Endometrium (tissue), 2 donors: ENCODE data around the gene TM7SF3.
"Not testable (repeated sequence)": the region's sequence is repeated elsewhere in the genome, so short reads cannot be mapped to it uniquely, and the experiment has no call there.

ENCODE experiments used
- FAIRE-seq: peaks from 2 replicates; lab custom pipeline; 2012; peaks lifted over from hg19 to GRCh38; lab: Jason Lieb, UNC
- donor health status: control.
- donor health status: control.

TM7SF3 gene

DNA sequence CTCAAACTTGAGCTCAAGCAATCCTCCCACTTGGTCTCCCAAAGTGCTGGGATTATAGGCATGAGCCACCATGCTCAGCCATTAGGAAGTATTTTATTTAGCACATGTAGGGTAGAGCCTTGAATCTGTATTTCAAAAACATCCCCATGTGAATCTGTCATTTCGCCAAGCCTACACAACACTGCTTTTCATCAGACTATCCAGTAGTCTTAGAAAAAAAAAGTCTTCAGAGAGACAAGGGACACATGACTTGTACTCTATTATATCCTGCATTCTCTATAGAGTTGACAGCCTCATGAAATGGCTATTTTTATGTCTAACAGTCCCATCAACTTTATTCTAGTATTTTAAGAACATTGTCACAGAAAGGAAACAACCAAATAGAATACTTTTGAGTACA is 35.4 kb downstream of the TM7SF3 start:
- FAIRE-seq, result no peak

DNA sequence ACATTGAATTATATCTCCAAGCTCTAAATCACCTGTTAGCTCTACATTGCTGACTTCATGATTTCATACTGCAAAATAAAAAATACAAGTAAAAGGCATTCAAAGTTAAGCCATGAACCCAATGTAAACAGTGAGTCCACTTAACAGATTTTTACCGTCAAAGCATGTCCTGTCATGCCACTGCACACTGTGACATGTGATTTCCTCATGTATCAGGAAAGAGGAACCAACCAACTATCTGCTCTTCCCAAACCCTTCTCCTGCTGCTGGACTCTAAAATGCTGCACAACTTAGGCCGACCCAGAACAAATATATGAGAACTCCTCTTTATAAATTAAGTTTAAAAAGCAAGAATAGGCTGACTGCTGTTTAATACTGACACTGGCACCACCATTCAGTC is 37.5 kb downstream of the TM7SF3 start:
- no peak for FAIRE-seq

DNA sequence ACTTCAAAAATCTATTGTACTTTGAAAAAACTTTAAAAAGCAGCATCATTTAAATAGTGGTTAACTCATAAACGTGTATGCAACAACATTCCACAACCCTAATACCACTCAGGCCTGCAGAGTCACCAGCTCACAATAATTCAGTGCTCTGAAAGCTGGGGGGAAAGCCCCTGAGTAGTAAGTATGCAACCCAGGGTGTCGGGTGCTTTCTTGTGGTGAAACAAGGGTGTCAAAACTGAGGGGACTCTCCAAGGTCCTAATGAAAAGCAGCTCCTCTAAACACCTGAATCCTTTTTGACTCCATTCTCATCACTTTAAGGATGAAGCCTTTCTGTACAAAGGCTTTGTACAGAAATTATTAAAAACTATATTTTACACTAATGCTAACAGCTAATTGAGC is 42.2 kb downstream of the TM7SF3 start:
- no peak for FAIRE-seq

DNA sequence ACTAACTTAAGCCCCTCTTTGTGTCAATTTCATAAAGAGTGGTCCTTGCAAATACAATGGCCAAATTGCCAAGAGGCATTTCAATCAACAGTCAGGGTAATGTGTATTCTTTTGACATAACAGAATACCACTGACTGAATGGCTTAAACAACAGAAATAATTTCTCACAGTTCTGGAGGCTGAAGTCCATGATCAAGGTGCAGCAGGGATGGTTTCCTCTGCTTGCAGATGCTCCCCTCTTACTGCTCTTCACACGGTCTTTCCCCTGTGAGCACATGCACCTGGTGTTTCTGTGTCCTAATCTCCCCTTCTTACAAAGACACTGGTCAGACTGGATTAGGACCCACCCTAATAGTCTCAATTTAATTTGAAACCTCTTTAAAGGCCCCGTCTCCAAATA is 44.0 kb downstream of the TM7SF3 start:
- no peak for FAIRE-seq

DNA sequence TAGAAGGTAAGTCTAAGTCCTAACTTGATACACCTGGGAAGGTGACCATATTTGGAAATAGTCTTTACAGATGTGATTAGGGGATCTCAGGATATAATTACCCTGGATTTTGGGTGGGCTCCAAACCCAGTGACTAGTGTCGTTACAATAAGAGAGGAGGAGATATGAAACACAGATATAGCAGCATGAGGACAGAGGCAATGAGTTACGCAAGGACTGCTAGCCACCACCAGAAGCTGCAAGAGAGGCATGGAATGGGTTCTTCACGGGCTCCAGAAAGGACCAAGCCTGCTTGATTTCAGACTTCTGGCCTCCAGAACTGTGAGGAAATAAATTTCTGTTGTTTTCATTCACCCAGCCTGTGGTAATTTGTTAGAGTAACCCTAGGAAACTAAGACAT is 47.3 kb downstream of the TM7SF3 start:
- FAIRE-seq, result no peak

DNA sequence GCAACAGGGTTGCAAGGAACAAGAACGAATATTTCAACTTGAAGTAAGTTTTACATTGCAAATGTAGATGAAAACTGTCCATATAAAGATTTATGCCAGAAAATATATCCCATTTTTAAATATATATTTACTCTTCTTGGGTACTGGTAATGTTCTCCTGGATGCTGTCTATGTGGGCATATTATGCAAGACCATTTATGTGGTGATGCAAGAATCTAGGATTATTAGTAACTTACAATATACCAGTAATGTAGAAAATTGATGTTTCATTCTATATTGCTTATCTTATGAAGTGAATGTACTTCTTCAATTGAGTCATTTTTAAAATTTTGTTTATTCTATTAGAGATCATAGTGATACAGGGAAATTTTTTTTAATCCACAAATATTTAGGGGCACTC is 50.8 kb downstream of the TM7SF3 start:
- FAIRE-seq, result no peak

DNA sequence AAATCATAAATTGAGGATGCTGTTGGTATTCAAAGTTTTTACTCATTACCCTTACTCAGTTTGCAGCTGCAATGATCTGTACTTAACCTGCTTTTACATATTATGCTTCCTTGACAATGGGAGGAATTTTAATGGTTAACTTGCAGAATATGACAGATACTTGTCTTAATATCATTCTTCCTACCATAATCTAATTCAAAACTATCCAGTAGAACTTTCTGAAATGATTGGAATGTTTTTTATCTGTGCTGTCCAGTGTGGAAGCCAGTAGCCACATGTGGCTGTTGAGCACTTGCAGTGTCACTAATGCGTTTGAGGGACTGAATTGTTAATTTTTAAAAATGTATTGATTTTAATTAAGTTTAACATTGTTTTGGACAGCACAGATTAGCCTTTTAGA is 52.4 kb downstream of the TM7SF3 start:
- no peak for FAIRE-seq

DNA sequence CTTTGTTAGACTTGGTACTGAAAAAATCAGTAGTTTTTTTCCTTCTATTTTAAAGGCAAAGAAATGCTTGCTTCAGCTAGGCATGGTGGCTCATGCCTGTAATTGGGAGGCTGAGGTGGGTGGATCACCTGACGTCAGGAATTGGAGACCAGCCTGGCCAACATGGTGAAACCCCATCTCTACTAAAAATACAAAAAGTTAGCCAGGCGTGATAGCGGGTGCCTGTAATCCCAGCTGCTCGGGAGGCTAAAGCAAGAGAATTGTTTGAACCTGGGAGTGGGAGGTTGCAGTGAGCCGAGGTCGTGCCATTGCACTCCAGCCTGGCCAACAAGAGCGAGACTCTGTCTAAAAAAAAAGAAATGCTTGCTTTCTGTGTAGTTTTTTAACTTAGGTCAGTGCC is 52.8 kb downstream of the TM7SF3 start:
- FAIRE-seq, result not testable (repeated sequence)

DNA sequence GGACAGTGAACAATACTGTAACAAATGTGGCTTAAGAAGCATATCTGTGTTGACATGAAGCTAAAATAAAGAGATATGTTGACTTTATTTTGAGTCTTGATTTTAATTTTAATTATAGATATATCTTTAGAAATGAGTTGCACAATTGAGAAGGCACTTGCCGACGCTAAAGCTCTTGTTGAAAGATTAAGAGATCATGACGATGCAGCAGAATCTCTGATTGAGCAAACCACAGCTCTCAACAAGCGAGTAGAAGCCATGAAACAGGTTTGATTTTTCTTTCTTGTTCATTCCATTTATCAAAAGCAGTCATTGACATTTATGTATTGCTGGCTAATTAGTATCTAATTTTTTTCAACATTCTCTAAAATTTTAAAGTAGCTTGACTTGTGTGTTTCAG is 60.2 kb downstream of the TM7SF3 start:
- no peak for FAIRE-seq

DNA sequence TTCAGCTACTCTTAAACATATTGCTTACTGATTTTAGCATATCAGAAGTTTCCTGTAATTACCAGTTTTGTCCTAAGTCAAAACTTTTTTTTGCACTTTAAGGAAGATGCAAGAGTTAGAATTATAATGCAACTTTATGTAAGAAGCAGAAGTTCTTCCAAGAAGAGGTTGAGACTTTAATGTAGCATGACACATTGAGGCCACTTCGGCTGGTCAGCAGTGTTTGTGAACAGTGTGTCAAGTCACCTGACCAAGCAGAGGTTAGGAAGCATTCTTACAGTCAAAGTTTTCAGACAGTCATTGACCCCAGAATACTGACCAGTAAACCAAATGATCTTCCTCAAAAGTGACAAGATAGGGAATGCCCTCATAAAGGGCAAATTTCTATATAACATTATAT is 60.7 kb downstream of the TM7SF3 start:
- no peak for FAIRE-seq

DNA sequence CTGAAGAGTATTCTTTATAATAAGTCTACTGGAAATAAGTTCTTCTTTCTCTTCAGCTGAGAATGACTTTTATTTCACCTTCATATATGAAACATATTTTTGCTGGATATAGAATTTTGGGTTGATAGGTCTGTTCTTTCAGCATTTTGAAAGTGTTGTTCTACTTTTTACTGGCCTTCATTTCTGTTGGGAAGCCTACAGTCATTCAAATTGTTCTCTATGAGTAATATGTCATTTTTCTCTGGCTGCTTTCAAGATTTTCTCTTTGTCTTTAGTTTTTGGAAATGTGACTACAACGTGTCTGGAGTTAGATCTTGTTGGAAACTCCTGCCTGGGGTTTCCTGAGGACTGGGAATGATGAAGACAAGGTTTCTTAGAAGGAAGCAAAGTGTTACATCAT is 65.9 kb downstream of the TM7SF3 start:
- no peak for FAIRE-seq

DNA sequence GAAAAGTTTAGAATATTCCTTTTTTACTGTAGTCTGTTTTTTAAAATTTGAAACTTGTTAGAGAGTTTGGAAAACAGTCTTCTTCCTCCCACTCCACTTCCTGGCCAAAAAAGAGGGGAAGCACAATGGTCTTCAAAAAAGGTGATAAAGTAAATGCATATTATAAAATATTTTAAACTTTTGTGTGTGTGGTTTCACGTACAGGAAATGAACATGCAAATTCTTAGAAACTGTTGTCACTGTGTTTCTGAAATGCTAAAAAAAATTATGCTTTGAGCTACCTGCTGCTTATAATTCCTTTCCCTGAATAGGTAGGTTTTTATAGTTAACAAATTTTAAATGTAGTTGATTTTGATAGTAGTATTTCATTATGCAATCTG is 73.0 kb downstream of the TM7SF3 start:
- FAIRE-seq, result no peak

DNA sequence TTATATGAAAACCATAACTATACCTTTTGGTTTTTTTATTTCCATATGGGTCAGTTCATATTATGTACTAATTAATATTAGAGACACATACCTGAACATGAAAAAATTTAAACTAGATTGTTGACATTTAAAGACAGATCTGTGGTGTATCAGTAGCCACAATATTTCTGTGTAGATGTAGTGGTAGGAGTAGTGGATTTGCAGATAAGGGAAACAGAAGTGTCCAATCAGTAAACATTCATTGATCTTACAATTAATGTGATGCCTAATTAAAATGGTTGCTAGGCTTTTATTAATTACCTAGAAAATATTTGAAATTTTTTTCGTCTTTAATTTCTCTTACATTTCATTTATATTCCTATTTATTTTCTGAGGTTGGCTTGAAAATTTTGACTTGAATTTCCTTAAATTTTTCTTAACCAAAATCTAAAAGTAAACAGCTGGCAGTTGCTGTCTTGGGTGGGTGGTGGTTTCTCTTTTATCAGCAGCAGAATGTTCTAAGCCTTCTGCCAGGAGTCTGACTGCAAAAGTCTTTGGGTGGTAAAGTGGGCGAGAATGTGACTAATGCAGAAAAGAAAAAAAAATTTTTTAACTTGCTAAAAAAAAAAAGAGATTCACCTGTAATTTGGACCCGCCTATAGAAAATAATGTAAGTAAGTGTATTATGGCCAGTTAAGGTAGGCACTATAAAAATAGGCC is 73.5 kb downstream of the TM7SF3 start:
- no peak for FAIRE-seq

DNA sequence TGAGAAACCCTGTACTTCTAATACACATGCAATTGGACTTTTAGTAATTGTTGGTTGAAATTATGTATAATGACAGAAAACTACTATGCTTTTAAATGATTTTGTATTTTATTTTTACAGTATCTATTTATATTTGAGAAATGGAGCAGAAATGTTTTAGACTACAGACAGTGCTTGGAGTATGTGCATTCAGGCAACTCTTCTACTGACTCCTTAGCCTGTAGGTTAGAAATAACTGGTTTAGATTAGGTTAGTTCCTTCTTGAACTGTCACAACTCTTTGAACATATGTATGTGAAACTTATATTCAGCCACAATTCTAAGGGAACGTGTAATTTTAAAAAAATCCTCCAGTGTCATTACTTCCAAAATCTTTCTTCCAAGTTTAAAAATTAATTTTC is 74.2 kb downstream of the TM7SF3 start:
- FAIRE-seq, result no peak

DNA sequence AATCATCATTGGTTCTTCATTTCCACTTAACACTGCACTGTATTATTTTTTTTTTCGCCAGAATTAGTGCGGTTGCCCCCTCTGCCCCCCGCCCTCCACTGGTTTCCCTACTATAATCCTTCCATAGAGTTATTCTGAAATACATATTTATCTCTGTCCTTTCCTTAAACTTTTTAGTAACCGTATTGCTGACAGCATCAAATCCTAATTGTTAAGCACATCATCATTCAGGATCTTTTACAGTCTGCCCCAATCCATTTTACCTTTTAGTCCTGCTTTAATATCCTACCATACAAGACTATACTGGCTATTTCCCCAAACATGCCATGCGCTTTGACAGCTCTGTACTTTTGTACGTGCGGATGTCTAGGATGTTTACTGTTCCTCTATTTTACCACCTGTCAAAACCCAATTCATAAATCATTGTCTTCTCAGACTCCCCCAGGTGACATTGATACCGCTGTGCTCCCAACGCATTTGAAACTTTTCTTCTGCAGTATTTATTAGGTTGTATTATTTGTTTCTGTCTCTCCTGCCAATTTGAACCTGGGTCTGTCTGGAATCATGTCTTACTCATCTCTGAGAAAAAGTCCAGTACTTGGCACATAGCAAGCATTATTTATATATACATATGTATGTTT is 74.9 kb downstream of the TM7SF3 start:
- no peak for FAIRE-seq

DNA sequence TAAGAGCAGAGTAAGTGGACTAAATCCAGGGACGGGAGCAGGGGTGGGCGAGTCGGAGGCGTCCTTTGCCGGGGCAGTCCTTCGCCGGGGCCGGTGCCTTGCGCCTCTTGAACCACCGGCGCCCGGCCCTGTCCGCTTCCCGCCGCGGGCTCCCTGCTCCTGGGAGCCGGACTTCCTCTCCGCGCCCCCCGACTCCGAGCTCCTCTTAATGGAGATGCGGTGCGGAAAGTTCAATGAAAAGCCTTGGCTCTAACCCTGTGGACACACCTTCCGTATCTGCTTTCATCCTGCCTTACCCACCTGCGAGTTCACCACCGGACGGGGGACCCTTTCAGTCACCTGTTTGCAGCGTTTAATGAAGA is 75.5 kb downstream of the TM7SF3 start:
- FAIRE-seq, result no peak

DNA sequence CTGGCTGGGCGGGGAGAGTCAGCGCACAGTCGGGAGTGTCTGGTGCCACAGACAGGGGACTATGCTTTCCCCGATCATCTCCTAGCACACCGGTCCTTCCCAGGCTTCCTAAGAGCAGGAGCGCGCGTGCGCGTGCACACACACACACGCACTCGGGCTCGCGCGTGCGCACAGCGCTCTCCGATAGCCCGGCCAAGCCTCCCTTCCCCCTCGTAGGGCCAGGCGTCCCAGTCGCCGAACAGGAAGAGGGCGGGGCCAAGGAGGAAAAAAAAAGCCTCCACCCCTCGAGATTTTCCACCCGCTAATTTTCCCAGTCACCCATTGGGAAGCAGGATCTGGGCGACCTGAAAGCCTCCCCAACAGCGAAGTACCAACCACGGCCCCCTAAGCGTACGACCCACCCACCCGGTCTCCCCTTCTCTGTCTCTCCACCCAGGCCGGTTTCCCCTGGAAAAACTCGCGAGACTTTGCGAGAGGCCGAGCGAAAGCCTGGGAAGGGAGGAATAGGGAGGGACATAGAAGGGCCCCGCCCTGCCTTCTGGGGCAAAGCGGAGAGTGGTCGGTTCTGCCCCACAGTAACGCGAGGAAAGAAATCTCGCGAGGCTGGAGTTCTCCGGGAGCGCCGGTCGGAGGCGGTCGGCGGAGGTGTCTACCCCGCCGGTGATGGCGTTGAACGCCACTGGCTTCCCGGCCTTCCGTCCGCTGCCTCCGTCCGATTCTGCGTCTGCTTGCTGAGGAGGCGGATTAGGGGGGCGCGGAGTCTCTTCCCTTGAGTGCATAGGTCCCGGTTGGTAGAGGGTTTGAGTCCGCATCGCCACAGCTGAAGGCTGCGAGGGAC is 76.1 kb downstream of the TM7SF3 start, which contains the start of the genes FGFR1OP2 and INTS13:
FGFR1OP2 (plus strand) TSS at position 608 of the 838 bp plus-strand sequence. CDS start 15,689 bp downstream, outside the sequence.
INTS13 (minus strand) TSS at position 119 of the 838 bp plus-strand sequence. CDS start 1,178 bp downstream, outside the sequence.
- FAIRE-seq, result peak; percentile 82

DNA sequence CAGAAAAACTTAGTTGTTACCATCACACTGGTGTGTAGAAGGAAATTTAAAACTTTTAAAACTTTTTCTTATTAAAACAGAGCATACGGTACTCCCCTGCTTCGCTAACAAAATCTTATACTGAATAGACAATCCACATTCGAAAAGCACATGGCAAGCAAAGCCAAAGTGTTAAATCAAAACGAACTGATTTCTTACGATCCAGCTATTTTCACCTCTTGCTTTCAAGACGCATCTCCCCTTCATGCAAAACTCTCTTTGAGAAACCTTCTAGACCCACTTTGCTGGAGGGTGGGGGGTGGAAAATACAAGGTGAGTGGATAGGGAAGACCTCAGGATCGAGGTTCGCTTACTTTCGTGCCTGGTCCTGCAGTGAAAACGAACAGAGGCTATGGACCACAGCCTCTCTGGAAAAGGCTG is 76.7 kb downstream of the TM7SF3 start:
- no peak for FAIRE-seq

DNA sequence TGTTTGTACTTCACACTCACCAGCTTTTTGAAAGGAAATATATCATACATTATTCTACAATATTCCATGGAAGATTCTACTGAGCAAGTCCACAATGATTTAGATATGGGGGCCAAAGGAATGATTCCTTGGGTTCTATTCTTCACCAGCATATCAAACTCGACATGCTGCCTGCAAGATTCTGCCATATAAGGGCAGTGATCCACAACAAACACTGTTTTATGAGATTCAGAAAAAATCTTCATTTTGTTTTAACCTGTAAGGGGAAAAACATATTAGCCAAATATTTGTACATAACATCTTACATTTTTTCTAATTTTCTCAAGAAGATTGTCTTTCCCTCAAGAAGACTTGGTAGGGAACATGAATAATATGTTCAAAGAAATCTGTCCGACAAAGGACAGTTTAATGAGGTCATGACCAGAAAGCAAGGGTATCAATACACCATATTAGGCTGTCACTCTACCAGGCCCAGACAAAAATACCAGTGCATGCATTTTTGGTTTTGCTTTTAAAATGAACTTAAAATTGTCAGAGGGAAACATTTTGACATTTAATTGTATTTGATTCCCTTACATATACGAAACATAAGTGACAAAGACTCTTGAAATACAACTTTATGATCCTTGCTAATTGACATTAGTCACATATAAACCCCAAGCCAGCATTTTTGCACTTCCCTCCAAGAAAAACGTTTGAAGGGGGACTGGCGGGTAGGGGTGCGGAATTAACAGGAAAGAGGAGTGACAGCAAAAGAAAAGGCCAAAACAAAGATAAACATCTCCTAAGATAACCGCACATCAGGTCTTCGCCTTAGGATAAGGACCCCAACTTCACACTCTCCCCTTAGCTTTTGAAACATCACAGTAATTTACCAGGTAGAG is 77.4 kb downstream of the TM7SF3 start:
- FAIRE-seq, result no peak

DNA sequence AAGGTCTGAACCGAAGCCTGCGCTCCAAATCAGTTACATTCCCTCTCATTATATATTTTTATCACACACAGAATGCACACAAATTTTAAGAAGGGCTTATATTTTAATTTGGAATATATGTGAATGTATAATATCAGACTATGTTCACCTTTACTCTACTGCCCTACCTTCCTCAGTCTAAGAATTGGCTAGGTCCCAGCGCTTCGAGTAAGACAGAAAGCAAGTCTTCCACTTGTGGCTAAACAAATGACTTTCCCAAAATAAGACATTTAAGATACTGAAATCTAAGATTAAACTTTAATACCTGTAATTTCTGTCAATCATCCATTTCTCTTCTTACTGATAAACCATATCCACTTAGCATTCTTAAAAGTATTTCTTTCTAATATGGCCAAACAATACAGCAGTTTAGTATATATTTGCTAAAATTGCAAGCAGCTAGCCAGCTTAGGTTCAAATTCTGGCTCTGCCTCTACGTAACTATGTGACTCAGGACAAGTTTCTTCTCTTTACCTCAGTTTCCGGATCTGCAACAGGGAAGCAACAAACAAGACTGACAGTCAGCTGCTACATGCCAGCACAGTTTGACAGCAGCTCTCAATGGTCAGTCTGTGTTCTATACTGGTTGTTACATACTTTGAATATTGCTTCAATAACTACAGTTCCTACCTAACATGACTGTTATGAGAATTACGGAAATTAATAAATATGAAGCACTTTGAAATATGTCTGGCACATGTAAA is 78.4 kb downstream of the TM7SF3 start:
- FAIRE-seq, result no peak

DNA sequence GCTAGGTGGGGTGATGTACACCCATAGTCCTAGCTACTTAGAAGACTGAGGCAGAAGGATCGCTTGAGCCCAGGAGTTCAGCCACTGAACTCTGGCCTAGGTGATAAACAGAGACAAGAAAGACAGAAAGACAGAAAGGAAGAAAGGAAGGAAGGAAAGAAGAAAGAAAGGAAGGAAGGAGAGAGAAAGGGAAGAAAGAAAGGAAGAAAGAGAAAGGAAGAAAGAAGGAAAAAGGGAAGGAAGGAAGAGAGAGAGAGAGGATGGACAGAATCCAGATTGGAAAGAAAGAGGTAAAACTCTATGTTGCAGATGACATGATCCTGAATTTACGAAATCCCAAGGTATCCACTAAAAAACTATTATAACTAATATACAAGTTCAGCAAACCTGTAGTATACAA is 84.6 kb downstream of the TM7SF3 start:
- FAIRE-seq, result no peak
